ENCODE data around the gene KIF5C.

- TF ChIP-seq EZH2 (IDR thresholded peaks at IDR 0.05) (no peak), POLR2AphosphoS5 (IDR thresholded peaks at IDR 0.05; ENCODE audit: borderline replicate concordance, low read depth, low read length) (no peak), FOXP2 (optimal IDR thresholded peaks at IDR 0.05; ENCODE audit: control extremely low read depth, extremely low read length, insufficient read depth) (no peak)
Measured at GRCh38 chr2:149004836-149005235, 129.8 kb downstream of the KIF5C start.

Measured in SK-N-MC (cell line).